Measurements from ENCODE around the gene NKAIN1.

NKAIN1 gene

GRCh38 chr1:31261916-31262315, 22.2 kb upstream of the NKAIN1 start:
- Histone ChIP-seq H3K36me3 (ENCODE audit: control insufficient read depth in 2 of 2, insufficient read depth in 2 of 2, low read length in 2 of 2) (peaks cover 31 to 43% of the 10 kb centered on the region in 2 donors), H3K27me3 (ENCODE audit: control insufficient read depth in 2 of 2, insufficient read depth in 2 of 2, low read length in 2 of 2) (no peaks in the 10 kb centered on the region), H3K9ac (ENCODE audit: low read depth in 1 of 2, low read length in 2 of 2) (no peak overlapping the region), H3K27ac (ENCODE audit: low read depth in 2 of 2, low read length in 2 of 2) (no peak overlapping the region), H3K9me3 (ENCODE audit: control insufficient read depth in 2 of 2, low read length in 2 of 2) (no peaks in the 10 kb centered on the region), H3K4me1 (ENCODE audit: control insufficient read depth in 2 of 2, insufficient read depth in 2 of 2, low read length in 2 of 2) (peaks cover 0 to 4% of the 10 kb centered on the region in 2 donors), H3K4me3 (ENCODE audit: low read length in 2 of 2) (no peak overlapping the region)

DNA sequence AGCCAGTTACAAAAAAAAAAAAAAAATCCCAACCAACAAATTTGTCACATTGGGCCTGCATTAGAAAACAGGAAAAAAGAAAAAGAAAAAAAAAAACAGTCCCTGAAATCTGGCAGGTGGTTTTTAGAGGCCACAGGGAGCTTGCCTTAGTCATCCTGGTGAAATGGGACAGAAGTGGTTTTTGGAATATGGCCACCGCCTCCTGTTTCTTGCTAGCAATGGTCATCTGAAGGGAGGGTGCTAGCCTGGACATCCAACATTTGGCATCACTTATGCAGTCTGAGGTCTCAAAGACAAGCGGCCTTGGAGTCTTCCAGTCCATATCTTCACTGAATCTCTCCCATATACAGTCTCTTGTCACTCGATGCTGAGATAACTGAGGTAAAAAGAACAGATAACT, 20.1 kb upstream of the NKAIN1 start:
- Histone ChIP-seq H3K4me1 (ENCODE audit: control insufficient read depth in 2 of 2, insufficient read depth in 2 of 2, low read length in 2 of 2) (peaks cover 0 to 4% of the 10 kb centered on the region in 2 donors), H3K27me3 (ENCODE audit: control insufficient read depth in 2 of 2, insufficient read depth in 2 of 2, low read length in 2 of 2) (no peaks in the 10 kb centered on the region), H3K4me3 (ENCODE audit: low read length in 2 of 2) (no peak overlapping the region), H3K27ac (ENCODE audit: low read depth in 2 of 2, low read length in 2 of 2) (no peak overlapping the region), H3K9ac (ENCODE audit: low read depth in 1 of 2, low read length in 2 of 2) (no peak overlapping the region), H3K9me3 (ENCODE audit: control insufficient read depth in 2 of 2, low read length in 2 of 2) (no peaks in the 10 kb centered on the region), H3K36me3 (ENCODE audit: control insufficient read depth in 2 of 2, insufficient read depth in 2 of 2, low read length in 2 of 2) (peaks cover 24 to 34% of the 10 kb centered on the region in 2 donors)

GRCh38 chr1:31258581-31258980, 18.9 kb upstream of the NKAIN1 start:
- peaks cover 24 to 31% of the 10 kb centered on the region in 2 donors for H3K36me3 ChIP-seq (ENCODE audit: control insufficient read depth in 2 of 2, insufficient read depth in 2 of 2, low read length in 2 of 2)

DNA sequence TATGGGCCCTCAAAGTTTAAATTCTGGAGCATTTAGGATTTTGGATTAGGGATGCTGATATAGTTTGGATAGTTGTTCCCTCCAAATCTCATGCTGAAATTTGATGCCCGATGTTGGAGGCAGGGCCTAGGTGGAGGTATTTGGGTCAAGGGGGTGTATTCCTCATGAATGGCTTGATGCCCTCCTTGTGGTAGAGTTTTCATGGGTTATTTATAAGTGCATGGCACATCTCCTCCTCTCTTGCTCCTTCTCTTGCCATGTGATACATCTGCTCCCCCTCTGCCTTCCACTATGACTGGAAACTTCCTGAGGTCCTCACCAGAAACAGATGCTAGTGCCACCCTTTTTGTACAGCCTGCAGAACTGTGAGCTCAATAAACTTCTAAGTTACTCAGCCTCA, 17.5 kb upstream of the NKAIN1 start:
- no peak overlapping the region for H3K4me3 ChIP-seq (ENCODE audit: low read length in 2 of 2)

More at GRCh38 chr1:31258581-31258980, 18.9 kb upstream of the NKAIN1 start:
- no peak overlapping the region for H3K4me3 ChIP-seq (ENCODE audit: low read length in 2 of 2)
- H3K27me3 ChIP-seq (ENCODE audit: control insufficient read depth in 2 of 2, insufficient read depth in 2 of 2, low read length in 2 of 2), result no peaks in the 10 kb centered on the region
- H3K9me3 ChIP-seq (ENCODE audit: control insufficient read depth in 2 of 2, low read length in 2 of 2), result no peaks in the 10 kb centered on the region
- peaks cover 0 to 4% of the 10 kb centered on the region in 2 donors for H3K4me1 ChIP-seq (ENCODE audit: control insufficient read depth in 2 of 2, insufficient read depth in 2 of 2, low read length in 2 of 2)
- no peak overlapping the region for H3K27ac ChIP-seq (ENCODE audit: low read depth in 2 of 2, low read length in 2 of 2)
- no peak overlapping the region for H3K9ac ChIP-seq (ENCODE audit: low read depth in 1 of 2, low read length in 2 of 2)

GRCh38 chr1:31249854-31250253, 10.2 kb upstream of the NKAIN1 start:
- H3K9ac ChIP-seq (ENCODE audit: low read depth in 1 of 2, low read length in 2 of 2), result no peak overlapping the region
- no peaks in the 10 kb centered on the region for H3K36me3 ChIP-seq (ENCODE audit: control insufficient read depth in 2 of 2, insufficient read depth in 2 of 2, low read length in 2 of 2)
- no peak overlapping the region for H3K27ac ChIP-seq (ENCODE audit: low read depth in 2 of 2, low read length in 2 of 2)
- H3K4me3 ChIP-seq (ENCODE audit: low read length in 2 of 2), result no peak overlapping the region
- H3K9me3 ChIP-seq (ENCODE audit: control insufficient read depth in 2 of 2, low read length in 2 of 2), result no peaks in the 10 kb centered on the region
- no peaks in the 10 kb centered on the region for H3K27me3 ChIP-seq (ENCODE audit: control insufficient read depth in 2 of 2, insufficient read depth in 2 of 2, low read length in 2 of 2)
- H3K4me1 ChIP-seq (ENCODE audit: control insufficient read depth in 2 of 2, insufficient read depth in 2 of 2, low read length in 2 of 2), result no peaks in the 10 kb centered on the region

More for the DNA sequence above, 17.5 kb upstream of the NKAIN1 start:
- Histone ChIP-seq H3K27me3 (ENCODE audit: control insufficient read depth in 2 of 2, insufficient read depth in 2 of 2, low read length in 2 of 2) (no peaks in the 10 kb centered on the region), H3K27ac (ENCODE audit: low read depth in 2 of 2, low read length in 2 of 2) (no peak overlapping the region), H3K4me1 (ENCODE audit: control insufficient read depth in 2 of 2, insufficient read depth in 2 of 2, low read length in 2 of 2) (no peaks in the 10 kb centered on the region), H3K9ac (ENCODE audit: low read depth in 1 of 2, low read length in 2 of 2) (no peak overlapping the region), H3K36me3 (ENCODE audit: control insufficient read depth in 2 of 2, insufficient read depth in 2 of 2, low read length in 2 of 2) (peaks cover 24 to 31% of the 10 kb centered on the region in 2 donors), H3K9me3 (ENCODE audit: control insufficient read depth in 2 of 2, low read length in 2 of 2) (no peaks in the 10 kb centered on the region)

GRCh38 chr1:31248276-31248675, 8.6 kb upstream of the NKAIN1 start:
- Histone ChIP-seq H3K9me3 (ENCODE audit: control insufficient read depth in 2 of 2, low read length in 2 of 2) (no peaks in the 10 kb centered on the region), H3K27me3 (ENCODE audit: control insufficient read depth in 2 of 2, insufficient read depth in 2 of 2, low read length in 2 of 2) (peaks cover 0 to 2% of the 10 kb centered on the region in 2 donors), H3K27ac (ENCODE audit: low read depth in 2 of 2, low read length in 2 of 2) (no peak overlapping the region), H3K4me1 (ENCODE audit: control insufficient read depth in 2 of 2, insufficient read depth in 2 of 2, low read length in 2 of 2) (no peaks in the 10 kb centered on the region), H3K9ac (ENCODE audit: low read depth in 1 of 2, low read length in 2 of 2) (no peak overlapping the region), H3K36me3 (ENCODE audit: control insufficient read depth in 2 of 2, insufficient read depth in 2 of 2, low read length in 2 of 2) (no peaks in the 10 kb centered on the region), H3K4me3 (ENCODE audit: low read length in 2 of 2) (no peak overlapping the region)

GRCh38 chr1:31244326-31244725, 4.6 kb upstream of the NKAIN1 start:
- Histone ChIP-seq H3K27me3 (ENCODE audit: control insufficient read depth in 2 of 2, insufficient read depth in 2 of 2, low read length in 2 of 2) (peaks cover 6 to 16% of the 10 kb centered on the region in 2 donors), H3K36me3 (ENCODE audit: control insufficient read depth in 2 of 2, insufficient read depth in 2 of 2, low read length in 2 of 2) (no peaks in the 10 kb centered on the region), H3K9ac (ENCODE audit: low read depth in 1 of 2, low read length in 2 of 2) (no peak overlapping the region), H3K4me3 (ENCODE audit: low read length in 2 of 2) (no peak overlapping the region), H3K4me1 (ENCODE audit: control insufficient read depth in 2 of 2, insufficient read depth in 2 of 2, low read length in 2 of 2) (no peaks in the 10 kb centered on the region), H3K9me3 (ENCODE audit: control insufficient read depth in 2 of 2, low read length in 2 of 2) (no peaks in the 10 kb centered on the region), H3K27ac (ENCODE audit: low read depth in 2 of 2, low read length in 2 of 2) (no peak overlapping the region)

DNA sequence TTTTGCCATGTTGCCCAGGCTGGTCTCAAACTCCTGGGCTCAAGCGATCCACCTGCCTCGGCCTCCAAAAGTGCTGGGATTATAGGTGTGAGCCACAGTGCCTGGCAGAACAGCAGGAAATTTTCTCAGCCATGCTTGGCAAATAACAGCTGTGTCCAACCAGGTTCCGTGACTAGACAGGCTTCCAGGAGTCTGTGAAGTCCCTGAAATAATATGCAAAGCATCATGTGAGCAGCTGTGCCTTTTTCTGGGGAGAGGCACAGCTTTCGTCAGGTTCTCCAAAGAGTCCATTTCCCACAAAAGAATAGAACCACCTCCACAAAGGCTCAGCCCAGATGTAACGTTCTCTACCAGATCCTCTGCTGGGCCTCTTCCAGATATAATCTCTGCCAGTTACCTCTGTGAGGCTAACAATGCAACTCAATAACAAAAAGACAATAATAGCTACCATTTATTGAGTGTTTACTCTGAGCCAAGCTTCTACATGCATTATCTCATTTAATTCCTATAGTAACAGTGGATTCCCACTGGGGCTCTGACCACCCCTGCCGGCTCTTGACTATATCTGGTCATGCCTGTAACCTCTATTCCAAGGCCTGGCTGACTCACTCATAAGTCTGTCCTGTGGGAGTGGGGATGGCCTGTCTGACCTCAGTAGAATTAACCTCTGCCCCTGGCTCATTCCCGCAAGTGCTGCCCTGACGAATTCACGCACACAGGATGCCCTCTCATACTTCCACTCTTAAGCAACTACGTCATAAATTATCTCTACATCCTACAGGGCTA, 4.0 kb upstream of the NKAIN1 start:
- Histone ChIP-seq H3K4me1 (ENCODE audit: control insufficient read depth in 2 of 2, insufficient read depth in 2 of 2, low read length in 2 of 2) (peaks cover 0 to 3% of the 10 kb centered on the region in 2 donors), H3K36me3 (ENCODE audit: control insufficient read depth in 2 of 2, insufficient read depth in 2 of 2, low read length in 2 of 2) (no peaks in the 10 kb centered on the region), H3K27me3 (ENCODE audit: control insufficient read depth in 2 of 2, insufficient read depth in 2 of 2, low read length in 2 of 2) (peaks cover 10 to 16% of the 10 kb centered on the region in 2 donors), H3K27ac (ENCODE audit: low read depth in 2 of 2, low read length in 2 of 2) (no peak overlapping the region), H3K9ac (ENCODE audit: low read depth in 1 of 2, low read length in 2 of 2) (no peak overlapping the region), H3K9me3 (ENCODE audit: control insufficient read depth in 2 of 2, low read length in 2 of 2) (no peaks in the 10 kb centered on the region), H3K4me3 (ENCODE audit: low read length in 2 of 2) (no peak overlapping the region)

DNA sequence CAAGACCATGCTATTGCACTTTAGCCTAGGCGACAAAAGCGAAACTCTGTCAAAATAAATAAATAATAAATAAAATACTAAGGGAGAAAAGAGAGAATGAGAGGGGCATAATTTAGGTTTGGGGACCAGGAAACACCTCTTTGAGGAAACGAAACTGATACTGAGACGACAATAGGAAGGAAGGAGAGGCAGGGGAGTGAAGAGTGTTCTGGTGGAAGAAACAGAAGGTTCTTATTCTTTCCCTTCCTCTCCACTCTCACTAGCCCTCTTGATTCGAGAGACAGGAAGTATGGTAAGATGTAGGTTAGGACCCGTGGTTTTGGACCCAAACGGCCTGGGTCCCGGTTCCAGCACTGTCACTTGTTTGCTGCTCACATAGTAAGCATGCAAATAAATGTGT, 1.6 kb upstream of the NKAIN1 start:
- Histone ChIP-seq H3K36me3 (ENCODE audit: control insufficient read depth in 2 of 2, insufficient read depth in 2 of 2, low read length in 2 of 2) (no peaks in the 10 kb centered on the region), H3K27me3 (ENCODE audit: control insufficient read depth in 2 of 2, insufficient read depth in 2 of 2, low read length in 2 of 2) (peaks cover 21 to 29% of the 10 kb centered on the region in 2 donors), H3K4me1 (ENCODE audit: control insufficient read depth in 2 of 2, insufficient read depth in 2 of 2, low read length in 2 of 2) (peaks cover 0 to 3% of the 10 kb centered on the region in 2 donors), H3K4me3 (ENCODE audit: low read length in 2 of 2) (no peak overlapping the region), H3K27ac (ENCODE audit: low read depth in 2 of 2, low read length in 2 of 2) (no peak overlapping the region), H3K9me3 (ENCODE audit: control insufficient read depth in 2 of 2, low read length in 2 of 2) (no peaks in the 10 kb centered on the region), H3K9ac (ENCODE audit: low read depth in 1 of 2, low read length in 2 of 2) (no peak overlapping the region)

- H3K4me3 ChIP-seq (ENCODE audit: low read length in 2 of 2), result no peak overlapping the region
- no peak overlapping the region for H3K9ac ChIP-seq (ENCODE audit: low read depth in 1 of 2, low read length in 2 of 2)
- no peaks in the 10 kb centered on the region for H3K36me3 ChIP-seq (ENCODE audit: control insufficient read depth in 2 of 2, insufficient read depth in 2 of 2, low read length in 2 of 2)
- H3K9me3 ChIP-seq (ENCODE audit: control insufficient read depth in 2 of 2, low read length in 2 of 2), result no peaks in the 10 kb centered on the region
- peaks cover 27% of the 10 kb centered on the region in 2 donors for H3K27me3 ChIP-seq (ENCODE audit: control insufficient read depth in 2 of 2, insufficient read depth in 2 of 2, low read length in 2 of 2)
- no peak overlapping the region for H3K27ac ChIP-seq (ENCODE audit: low read depth in 2 of 2, low read length in 2 of 2)
- H3K4me1 ChIP-seq (ENCODE audit: control insufficient read depth in 2 of 2, insufficient read depth in 2 of 2, low read length in 2 of 2), result peaks cover 0 to 3% of the 10 kb centered on the region in 2 donors
These were observed 587 bp downstream of the NKAIN1 start for GRCh38 chr1:31238986-31239613.

All from mucosa of rectum (tissue), 2 donors.